ENCODE data around the gene PJVK.

Gene PJVK

DNA sequence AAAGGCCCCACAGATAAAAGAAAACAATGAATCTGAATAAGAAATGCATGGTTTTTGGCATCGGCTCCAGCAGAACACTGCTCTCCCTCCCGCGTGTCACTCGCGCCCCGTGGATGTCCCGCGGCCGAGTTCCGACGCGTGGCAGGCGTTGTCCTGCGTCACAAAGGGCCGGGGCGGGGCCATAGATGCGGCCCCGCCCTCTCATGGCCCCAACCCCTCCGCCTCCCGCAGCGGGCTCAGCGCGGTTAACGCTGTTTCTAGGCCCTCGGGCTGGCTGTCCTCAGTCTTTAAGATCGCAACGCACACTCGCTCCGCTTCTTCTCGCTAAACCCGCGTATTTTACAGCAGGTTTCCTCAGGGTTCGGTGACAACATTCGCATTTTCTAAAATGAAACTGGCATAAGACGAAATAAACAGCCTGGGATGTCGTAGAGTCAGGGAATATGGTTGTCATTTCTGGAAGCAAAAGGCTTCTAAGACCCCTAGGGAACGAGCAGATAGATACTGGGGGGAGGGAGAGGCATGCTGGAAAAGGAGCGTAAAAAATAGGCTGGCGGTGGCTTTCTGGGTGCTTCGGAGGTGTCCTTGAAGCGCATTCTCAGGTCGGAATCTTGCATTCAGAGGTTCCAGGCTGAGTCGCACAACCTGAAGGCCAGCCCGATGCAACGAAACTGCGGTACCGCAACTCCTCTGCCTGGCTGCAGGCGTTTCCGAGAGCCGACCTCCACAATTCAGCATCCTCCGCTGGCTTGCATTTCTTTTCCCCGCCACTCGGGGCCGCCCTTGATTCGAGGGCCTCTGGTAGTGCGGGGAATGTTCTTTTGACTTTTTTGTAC, 27.5 kb downstream of the PJVK start, which contains the start of gene FKBP7:
Gene FKBP7 (minus strand): TSS at position 162 of the 836 bp plus-strand sequence. CDS start 101 bp downstream, at position 61.
- DNase-seq (ENCODE audit: low read depth, low spot score), result peak; percentile 80
- peak within 1 kb of the TSS; percentile 93 for H3K4me3 ChIP-seq (ENCODE audit: low read length)

DNA sequence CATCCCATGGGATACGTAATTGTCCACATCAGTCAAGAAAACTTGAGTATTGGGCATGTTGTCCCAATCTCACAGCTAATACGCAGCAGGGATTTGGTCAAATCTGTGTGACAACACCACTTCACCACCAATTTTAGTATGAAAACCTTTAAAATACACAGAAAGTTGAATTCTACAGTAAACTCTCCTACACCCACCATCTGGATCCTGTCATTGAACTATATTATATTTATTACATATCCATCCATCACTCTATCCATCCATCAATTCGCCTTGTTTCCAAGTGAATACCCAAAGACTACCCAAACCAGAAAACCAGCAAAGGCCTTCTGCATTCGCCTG, 28.1 kb downstream of the PJVK start:
- no peak for DNase-seq (ENCODE audit: low read depth, low spot score)

DNA sequence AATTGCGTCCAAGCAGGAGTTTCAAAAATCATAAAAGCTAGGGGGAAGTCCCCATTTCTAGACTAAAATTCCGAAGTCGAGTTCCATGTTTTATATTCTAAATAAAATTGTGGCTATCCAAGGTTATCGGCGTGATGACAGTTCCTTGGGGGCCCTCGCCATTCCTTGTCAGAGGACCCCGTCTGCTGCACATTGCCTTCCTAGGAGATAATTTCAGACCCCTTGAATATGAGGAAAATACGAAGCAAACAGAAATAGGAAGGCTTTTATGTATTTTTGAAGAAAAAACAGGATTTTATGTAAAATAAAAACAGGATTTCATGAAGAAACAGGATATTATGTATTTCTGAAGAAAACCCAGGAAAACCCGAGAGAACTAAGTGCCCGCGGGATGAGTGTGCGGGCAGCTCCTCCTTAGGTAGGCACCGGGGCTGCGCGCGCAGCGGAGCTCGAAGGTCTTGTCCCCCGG, 28.6 kb downstream of the PJVK start:
- H3K4me3 ChIP-seq (ENCODE audit: low read length), result peak overlapping the region; percentile 71
- no peak for DNase-seq (ENCODE audit: low read depth, low spot score)

More for the DNA sequence above, 28.1 kb downstream of the PJVK start:
- H3K4me3 ChIP-seq (ENCODE audit: low read length), result peak overlapping the region; percentile 93

DNA sequence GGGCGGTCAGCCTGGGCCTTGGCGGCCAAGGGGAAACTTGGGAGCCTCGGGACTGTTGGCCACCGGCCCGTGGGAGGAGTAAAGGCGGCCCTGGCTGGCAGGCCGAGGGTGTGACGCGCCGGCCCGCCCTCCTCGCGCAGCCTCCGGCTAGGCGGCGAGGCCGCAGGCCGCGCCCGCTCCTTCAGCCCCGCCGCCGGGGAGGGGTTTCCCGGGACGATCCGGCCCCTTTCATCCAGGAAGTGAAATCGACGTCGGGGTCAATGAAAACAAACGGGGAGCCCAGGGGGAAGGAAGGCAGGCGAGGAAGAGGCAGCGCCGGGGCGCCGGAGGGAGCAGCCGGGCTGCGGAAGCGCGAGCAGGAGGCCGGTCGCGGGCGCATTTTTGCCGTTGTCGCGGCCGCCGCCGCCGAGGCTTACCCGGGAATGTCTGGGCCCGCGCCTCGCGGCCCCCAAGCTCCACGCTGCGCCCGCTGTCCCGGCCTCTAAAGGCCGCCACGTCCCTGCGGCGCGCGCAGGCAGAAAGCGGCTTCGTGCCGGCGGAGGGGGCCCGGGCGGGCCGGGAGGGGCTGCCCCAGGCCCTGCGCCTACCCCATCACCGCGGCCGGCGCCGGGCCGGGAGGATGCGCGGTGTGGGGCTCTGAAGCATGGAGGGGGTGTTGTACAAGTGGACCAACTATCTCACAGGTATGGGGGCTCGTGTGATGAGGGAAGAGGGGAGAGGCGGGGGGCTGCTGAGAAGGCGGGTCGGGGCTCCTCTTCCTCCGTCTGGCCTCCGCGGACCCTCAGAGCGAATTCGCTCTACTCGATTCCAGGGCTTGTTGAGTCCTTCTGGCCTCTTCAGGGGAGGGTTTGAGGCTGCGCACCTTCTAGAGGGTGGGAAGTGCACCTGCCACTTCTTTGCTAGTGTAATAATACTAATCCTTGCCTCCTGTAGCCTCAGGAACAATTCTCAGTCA, 29.3 kb downstream of the PJVK start, which contains the start of gene PLEKHA3:
Gene PLEKHA3 (plus strand): TSS at position 231 of the 955 bp plus-strand sequence. CDS start 413 bp downstream, at position 644.
- peak; percentile 60 for DNase-seq (ENCODE audit: low read depth, low spot score)
- H3K4me3 ChIP-seq (ENCODE audit: low read length), result peak within 1 kb of the TSS; percentile 71

DNA sequence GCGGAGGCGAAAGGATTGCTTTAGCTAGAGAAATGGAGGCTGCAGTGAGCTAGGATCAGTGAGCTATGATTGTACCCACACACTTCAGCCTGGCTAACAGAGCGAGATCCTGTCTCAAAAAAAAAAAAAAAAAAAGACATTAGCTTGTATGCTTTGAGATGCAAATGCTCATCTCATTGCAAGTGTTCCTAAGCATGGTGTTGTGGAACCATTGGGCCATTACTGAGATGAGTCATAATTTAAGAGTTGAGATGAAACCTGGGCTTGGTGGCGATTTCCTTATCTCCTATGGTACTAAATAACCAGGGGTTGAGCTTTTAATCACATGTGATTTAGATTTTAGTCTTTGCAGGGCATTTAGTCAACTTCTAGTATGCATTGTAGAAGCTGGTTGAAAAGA, 31.3 kb downstream of the PJVK start:
- no peak overlapping the region for H3K4me3 ChIP-seq (ENCODE audit: low read length)
- no peak for DNase-seq (ENCODE audit: low read depth, low spot score)

DNA sequence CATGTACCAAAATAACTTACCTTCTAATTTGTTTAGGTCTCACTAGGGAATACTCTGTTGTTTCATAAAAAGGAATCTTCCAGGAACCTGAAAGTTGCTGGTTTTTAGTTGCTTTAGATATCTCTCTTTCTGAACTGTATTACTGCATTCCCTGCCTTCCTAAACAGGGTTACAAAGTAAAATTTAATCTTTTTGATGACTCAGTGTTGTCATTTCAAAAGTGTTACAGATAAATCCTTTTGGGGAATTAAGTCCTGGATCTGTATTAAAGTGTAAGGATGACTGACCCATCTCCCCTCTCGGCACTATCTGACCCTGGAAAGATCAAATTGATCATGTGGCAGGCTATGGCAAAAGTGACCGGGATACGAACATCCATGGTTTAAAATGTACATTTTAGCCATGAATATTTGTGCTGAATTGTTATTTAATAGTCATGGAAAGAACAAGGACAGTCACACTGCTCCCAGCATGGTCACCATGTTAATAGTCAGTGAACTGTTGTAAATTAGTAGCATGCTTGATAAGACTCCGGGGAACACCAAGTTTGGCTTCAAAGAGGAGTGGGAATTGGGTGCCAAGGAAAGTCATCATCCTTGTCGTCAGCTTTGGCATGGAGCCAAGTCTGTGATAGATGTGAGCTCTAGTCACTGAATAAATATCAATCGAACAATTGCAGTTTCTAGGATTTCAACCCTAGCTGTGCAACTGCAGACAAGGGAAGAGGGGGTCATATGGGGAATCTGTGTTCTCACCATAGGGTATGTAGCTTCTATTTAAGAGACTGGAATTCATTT, 33.3 kb downstream of the PJVK start:
- H3K4me3 ChIP-seq (ENCODE audit: low read length), result no peak overlapping the region
- DNase-seq (ENCODE audit: low read depth, low spot score), result no peak

DNA sequence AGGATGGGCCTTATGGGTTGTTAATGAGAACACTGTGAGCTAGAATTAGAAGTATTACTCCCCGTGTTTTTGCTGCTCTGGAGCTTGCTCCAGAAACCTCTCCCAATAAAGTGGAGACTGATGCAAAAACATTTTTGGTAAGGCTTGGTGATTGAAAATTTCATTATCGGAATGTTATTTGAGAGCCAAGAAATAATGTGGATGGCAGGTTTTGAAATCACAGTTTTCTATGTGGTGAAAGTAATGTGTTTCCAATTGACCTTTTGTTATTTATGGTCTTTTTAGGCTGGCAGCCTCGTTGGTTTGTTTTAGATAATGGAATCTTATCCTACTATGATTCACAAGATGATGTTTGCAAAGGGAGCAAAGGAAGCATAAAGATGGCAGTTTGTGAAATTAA, 34.2 kb downstream of the PJVK start:
- H3K4me3 ChIP-seq (ENCODE audit: low read length), result no peak overlapping the region
- DNase-seq (ENCODE audit: low read depth, low spot score), result no peak

DNA sequence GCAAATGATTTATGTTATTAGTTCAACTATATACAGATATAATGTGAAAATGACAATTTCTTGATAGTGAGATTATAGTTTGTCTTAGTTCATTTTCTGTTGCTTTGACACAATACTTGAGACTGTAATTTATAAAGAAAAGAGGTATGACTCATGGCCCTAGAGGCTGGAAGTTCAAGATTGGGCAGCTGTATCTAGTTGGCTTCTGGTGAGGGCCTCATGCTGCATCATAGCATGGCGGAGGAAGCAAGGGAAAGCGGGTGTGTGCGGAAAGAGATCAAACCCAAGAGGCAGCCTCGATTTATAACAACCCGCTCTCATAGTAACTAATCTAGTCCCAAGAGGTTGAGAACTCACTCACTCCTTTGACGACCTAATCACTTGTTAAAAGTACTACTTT, 40.4 kb downstream of the PJVK start:
- no peak for DNase-seq (ENCODE audit: low read depth, low spot score)
- H3K4me3 ChIP-seq (ENCODE audit: low read length), result no peak overlapping the region

DNA sequence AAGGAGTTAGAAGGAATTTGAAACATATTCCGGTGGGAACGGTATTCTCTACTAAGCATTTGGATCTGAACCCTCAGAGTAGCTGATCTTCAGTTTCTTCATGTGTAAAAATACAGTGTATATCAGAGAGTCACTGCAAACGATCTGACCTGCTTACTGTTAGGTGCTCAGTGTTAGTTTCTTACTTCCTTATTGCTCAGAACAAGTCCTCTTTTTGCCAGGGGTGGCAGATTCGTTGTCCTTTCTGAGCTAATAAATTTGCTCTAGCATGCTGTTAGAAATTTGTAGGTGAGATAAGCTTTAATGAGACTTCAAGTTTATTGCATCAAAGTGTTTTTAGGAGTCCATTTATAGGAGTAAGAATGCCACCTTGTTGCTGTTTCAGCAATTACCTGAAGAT, 44.9 kb downstream of the PJVK start:
- no peak for DNase-seq (ENCODE audit: low read depth, low spot score)
- H3K4me3 ChIP-seq (ENCODE audit: low read length), result no peak overlapping the region

DNA sequence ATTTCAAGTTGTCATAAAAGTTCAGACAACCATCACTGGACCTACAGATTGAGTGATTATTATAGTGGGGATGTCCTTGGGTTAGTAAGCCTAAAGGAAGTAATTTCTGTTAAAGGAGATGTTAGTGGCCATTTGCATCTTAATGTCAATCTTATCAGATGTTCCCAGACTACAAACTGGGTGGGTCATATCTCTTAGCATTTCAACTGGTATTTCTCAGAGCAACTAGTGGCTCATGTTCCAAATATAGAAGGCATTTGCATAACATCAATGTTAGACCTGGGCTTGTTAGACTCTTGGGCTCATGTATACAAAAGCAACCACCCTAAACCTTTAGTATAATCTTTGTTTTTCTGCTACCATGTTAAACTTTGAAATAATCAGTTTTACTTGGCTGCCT, 47.0 kb downstream of the PJVK start:
- no peak for DNase-seq (ENCODE audit: low read depth, low spot score)
- no peak overlapping the region for H3K4me3 ChIP-seq (ENCODE audit: low read length)

DNA sequence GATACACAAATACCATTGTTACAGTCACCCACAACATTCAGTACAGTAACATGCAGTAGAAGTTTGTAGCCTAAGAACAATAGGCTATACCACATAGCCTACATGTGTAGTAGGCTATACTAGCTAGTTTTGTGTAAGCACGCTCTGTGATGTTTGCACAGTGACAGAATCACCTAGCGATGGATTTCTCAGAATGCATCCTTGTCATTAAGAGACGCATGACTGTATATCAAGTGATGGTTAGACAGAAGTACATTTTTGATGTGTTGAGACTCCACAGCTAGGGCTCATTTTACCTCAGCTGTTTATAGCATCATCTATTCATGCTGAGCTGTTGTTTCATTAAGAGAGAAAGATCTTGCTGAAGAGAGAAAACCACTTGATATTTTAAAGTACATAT, 48.5 kb downstream of the PJVK start:
- H3K4me3 ChIP-seq (ENCODE audit: low read length), result no peak overlapping the region
- DNase-seq (ENCODE audit: low read depth, low spot score), result no peak

DNA sequence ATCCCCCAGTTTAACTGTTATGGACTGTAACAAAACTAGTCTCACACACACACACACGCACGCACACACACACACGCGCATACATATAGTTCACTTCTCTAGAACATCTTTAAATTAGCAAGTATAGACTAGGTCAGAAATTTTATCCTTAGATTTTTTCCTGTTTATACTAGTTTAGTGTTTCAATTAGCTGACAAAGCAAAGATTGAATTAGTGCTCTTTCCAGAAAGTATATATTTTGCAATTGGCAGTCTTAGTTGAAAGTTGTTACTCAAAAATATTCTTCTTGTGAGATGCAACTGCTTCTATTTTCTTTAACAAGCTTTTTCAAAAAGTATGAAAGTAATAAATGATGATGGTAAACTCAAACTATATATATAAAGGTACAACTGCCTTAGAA, 51.6 kb downstream of the PJVK start:
- no peak overlapping the region for H3K4me3 ChIP-seq (ENCODE audit: low read length)
- no peak for DNase-seq (ENCODE audit: low read depth, low spot score)

DNA sequence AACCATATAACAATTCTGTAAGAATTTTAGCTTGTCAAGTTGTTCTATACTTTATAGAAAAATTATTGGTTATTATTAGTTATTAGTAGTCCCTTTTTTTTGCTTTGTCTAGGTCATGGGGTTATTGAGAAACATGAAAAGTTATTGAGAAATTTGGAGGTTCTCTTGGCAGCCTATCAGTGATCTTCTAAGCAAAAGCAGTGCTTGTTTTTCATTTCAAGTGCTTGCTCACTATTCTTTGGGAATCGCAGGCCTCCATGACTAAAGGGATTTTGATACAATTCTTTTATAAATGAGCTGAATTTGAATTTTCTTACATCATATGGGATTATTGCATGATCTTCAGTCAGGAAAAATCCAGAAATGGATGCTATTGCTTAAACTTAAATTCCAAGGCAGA, 54.9 kb downstream of the PJVK start:
- H3K4me3 ChIP-seq (ENCODE audit: low read length), result no peak overlapping the region
- no peak for DNase-seq (ENCODE audit: low read depth, low spot score)

DNA sequence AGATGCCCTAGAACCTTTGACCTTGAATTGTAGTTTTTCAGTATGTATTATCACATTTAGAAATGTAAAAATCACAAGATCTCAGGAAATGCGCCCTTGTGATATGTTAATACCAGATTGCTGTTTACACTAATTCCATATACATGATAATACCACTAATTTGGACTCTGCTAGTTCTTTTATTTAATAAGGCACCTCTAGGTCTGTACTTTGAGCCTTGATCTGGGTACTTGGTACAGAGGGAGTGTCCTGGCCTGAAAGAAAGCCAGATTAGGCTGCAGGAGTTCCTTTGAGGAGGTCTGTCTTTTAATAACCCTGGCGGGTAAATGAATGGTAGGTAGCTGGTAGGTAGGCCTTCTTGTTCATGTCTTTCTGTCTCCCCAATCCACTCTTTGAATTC, 55.3 kb downstream of the PJVK start:
- no peak for DNase-seq (ENCODE audit: low read depth, low spot score)
- H3K4me3 ChIP-seq (ENCODE audit: low read length), result no peak overlapping the region

DNA sequence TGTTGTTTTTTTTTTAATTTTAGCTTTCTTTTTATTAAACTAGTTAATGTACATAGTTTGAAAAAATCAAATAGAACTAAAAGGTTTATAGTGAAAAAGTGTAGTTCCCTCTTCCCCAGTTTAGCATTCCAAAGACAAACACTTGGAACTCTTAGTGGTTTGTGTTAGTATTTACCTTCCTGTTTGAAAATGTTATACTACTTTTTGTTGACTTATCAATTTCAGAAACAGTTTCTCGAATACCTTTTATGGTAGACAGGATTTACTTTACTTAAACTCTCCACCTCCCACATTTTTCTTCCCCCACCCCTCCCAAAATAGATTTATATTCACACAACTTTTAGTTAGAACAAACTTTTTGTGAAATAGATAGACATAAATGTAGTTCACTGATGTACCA, 55.8 kb downstream of the PJVK start:
- no peak overlapping the region for H3K4me3 ChIP-seq (ENCODE audit: low read length)
- DNase-seq (ENCODE audit: low read depth, low spot score), result no peak

DNA sequence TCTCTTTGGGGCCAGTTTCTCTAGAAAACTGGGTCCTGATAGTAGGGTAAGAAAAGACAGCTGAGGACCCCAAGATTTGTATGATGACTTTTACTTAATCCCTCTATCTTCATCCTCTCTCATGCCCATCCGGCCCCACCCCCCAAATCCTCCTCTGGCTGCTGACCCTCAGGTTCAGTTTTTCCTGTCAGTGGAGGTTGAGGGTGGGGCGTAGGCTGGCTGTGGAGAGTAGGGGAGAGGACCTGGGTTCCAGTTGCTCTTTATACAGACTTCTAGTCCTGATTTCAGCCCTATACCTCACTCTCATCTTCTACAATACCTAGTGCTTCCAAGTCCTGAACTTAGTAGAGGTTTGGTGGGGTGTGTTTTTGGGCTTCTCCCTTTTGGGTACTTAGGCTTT, 57.5 kb downstream of the PJVK start:
- no peak for DNase-seq (ENCODE audit: low read depth, low spot score)
- H3K4me3 ChIP-seq (ENCODE audit: low read length), result no peak overlapping the region

DNA sequence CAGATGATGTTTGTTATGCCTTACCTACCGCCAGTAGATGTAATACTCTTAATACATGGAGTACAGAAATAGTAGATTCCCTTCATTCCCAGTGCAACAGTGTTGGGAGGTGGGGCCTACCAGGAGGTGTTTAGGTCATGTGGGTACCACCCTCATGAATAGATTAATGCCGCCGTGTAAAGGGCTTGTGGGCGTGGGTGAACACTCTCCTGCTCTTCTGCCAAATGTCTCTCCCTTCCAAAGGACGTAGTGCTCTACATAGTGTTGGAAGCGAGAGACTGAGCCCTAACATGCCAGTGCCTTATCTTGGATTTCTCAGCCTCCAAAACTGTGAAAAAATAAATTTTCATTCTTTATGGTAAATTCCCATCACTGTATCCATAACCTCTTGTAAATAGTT, 59.2 kb downstream of the PJVK start:
- DNase-seq (ENCODE audit: low read depth, low spot score), result no peak
- no peak overlapping the region for H3K4me3 ChIP-seq (ENCODE audit: low read length)
